HFFc6 (cell line): ENCODE measurements around the gene TMEM19. TPM values are rescaled to one million over a fixed set of nuclear protein-coding genes. Genes with fewer than 3 reads are reported as not detected.
A peak's percentile ranks its signal among the peaks of the same experiment; 100 is the strongest.

Experiments
- DNase-seq: peaks from one replicate; pipeline ENCODE4 v3.0.0-alpha.2; 2018
- H3K27ac Mint-ChIP-seq: 2 replicates; pipeline ENCODE4 v1.8.0; 2020; ENCODE audit warnings: mild to moderate bottlenecking, mixed read lengths
- H3K27me3 Mint-ChIP-seq: 2 replicates; pipeline ENCODE4 v1.8.0; 2021; ENCODE audit warnings: mild to moderate bottlenecking, moderate library complexity, mixed read lengths; ENCODE audit not compliant: insufficient read depth
- H3K36me3 Mint-ChIP-seq: 2 replicates; pipeline ENCODE4 v1.8.0; 2021; ENCODE audit warnings: low read depth, mixed read lengths
- H3K4me1 Mint-ChIP-seq: 2 replicates; pipeline ENCODE4 v1.8.0; 2020; ENCODE audit warnings: low read depth, mixed read lengths
- H3K4me3 Mint-ChIP-seq: 2 replicates; pipeline ENCODE4 v1.8.0; 2020; ENCODE audit warnings: mild to moderate bottlenecking, moderate library complexity, mixed read lengths
- H3K9me3 Mint-ChIP-seq: 2 replicates; pipeline ENCODE4 v1.8.0; 2020; ENCODE audit warnings: mild to moderate bottlenecking, mixed read lengths
- total RNA-seq, 6 experiments: library from RNA; stranded (reverse); fragmentation: NEBNext Ultra II Directional; extraction: Animal tissue kit (Norgen Biotek cat#: 25700); gene quantifications; 2 replicates in 1 of 6; 3 replicates in 5 of 6; pipeline ENCODE4 v1.2.3, GENCODE V29; 2021
- TF ChIP-seq, protein P1 (sequence below): fragments of 200-600 bp; sonication (generic); IDR thresholded peaks from 2 replicates; pipeline ENCODE4 v1.5.0; 2021; ENCODE audit warnings: antibody characterized with exemption, mild to moderate bottlenecking

TMEM19 gene
- total RNA-seq, 6 experiments from 2014 or later = 24.0 to 41.6 (median 33.9) TPM

DNA sequence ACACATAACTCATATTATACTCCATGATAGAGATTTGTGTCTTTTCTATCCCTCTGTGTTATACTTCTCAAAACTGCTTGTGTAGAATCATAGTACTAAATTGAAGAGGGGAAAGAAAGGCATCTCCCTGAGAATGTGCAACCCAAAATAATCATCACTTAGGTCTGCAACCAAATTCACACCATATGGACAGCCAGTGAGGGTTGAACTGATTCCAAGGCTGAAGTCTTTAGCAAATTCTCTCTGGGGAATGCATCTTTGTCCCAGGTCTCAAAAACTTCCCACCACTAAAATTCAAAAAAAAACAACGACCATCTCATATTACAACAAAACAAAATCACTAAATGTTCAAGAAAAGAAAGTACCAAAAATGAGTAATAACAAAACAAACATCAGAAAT, 33.2 kb upstream of the TMEM19 start:
- H3K27me3 Mint-ChIP-seq = no peaks in the 10 kb centered on the region

DNA sequence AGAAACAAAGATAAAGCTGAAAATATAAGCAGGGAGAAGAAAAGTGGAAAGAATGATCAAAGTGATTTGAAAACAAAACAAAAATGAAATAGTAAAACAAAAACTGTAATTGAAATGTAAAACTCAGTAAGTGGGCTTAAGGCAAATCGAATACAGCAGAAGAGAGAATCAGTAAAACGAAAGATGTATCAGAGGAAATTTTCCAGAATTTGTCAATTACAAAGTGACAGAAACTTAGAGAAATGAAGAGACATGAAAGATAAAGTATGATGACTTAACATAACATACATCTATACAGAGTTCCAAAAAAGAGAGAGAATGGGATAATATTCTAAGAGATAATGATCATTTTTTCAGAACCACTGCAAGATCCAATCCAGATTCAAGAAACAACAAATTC, 32.7 kb upstream of the TMEM19 start:
- Mint-ChIP-seq H3K36me3 (peaks cover 43% of the 10 kb centered on the region), H3K27me3 (no peaks in the 10 kb centered on the region), H3K9me3 (no peaks in the 10 kb centered on the region), H3K4me1 (peaks cover 41% of the 10 kb centered on the region), H3K4me3 (no peak overlapping the region), H3K27ac (no peak overlapping the region)
- no peak for DNase-seq
- TF ChIP-seq, protein P1, sequence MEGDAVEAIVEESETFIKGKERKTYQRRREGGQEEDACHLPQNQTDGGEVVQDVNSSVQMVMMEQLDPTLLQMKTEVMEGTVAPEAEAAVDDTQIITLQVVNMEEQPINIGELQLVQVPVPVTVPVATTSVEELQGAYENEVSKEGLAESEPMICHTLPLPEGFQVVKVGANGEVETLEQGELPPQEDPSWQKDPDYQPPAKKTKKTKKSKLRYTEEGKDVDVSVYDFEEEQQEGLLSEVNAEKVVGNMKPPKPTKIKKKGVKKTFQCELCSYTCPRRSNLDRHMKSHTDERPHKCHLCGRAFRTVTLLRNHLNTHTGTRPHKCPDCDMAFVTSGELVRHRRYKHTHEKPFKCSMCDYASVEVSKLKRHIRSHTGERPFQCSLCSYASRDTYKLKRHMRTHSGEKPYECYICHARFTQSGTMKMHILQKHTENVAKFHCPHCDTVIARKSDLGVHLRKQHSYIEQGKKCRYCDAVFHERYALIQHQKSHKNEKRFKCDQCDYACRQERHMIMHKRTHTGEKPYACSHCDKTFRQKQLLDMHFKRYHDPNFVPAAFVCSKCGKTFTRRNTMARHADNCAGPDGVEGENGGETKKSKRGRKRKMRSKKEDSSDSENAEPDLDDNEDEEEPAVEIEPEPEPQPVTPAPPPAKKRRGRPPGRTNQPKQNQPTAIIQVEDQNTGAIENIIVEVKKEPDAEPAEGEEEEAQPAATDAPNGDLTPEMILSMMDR = no peak

More for the DNA sequence above, 33.2 kb upstream of the TMEM19 start:
- H3K27ac Mint-ChIP-seq = no peak overlapping the region
- peaks cover 43% of the 10 kb centered on the region for H3K36me3 Mint-ChIP-seq
- peaks cover 37% of the 10 kb centered on the region for H3K4me1 Mint-ChIP-seq
- H3K9me3 Mint-ChIP-seq = no peaks in the 10 kb centered on the region
- no peak overlapping the region for H3K4me3 Mint-ChIP-seq
- TF ChIP-seq, protein P1 = no peak
- DNase-seq = no peak

DNA sequence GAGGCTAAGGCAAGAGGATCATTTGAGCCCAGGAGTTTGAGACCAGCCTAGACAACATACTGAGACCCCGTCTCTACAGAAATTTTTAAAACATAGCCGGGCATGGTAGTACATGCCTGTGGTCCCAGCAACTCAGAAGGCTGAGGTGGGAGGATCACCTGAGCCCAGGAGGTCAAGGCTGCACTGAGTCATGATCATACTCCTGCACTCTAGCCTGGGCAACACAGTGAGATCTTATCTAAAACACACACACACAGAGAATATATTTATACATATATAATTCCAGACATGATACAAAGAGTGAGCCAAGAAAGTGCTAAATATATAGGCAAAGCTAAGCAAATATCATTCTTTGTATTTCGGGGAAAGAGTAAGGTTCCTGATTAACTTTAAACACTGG, 31.7 kb upstream of the TMEM19 start:
- no peak for DNase-seq
- Mint-ChIP-seq H3K4me1 (peaks cover 47% of the 10 kb centered on the region), H3K4me3 (no peak overlapping the region), H3K36me3 (peaks cover 51% of the 10 kb centered on the region), H3K9me3 (no peaks in the 10 kb centered on the region), H3K27me3 (no peaks in the 10 kb centered on the region), H3K27ac (no peak overlapping the region)
- TF ChIP-seq, protein P1 = no peak

DNA sequence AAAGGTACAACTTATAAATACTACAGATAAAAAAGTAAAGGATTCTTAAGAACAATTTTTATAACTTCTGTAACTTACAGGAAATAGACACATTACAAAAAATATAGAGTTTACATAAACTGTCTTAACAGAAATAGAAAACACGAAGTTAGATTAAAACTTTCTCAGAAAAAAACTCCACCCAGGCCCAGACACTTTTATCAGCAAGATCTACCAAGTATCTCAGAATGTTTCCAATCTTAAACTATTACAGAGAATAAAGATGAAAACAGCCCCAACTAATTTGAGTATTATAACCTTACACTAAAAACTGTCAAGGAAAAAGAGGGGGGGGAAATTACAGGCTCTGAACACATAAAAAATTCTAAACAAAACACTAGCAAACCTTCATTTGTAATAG, 30.4 kb upstream of the TMEM19 start:
- Mint-ChIP-seq H3K36me3 (peaks cover 52% of the 10 kb centered on the region), H3K4me3 (peak overlapping the region; percentile 64), H3K9me3 (no peaks in the 10 kb centered on the region), H3K4me1 (peaks cover 51% of the 10 kb centered on the region), H3K27ac (no peak overlapping the region), H3K27me3 (no peaks in the 10 kb centered on the region)
- TF ChIP-seq, protein P1 = no peak
- DNase-seq = no peak

DNA sequence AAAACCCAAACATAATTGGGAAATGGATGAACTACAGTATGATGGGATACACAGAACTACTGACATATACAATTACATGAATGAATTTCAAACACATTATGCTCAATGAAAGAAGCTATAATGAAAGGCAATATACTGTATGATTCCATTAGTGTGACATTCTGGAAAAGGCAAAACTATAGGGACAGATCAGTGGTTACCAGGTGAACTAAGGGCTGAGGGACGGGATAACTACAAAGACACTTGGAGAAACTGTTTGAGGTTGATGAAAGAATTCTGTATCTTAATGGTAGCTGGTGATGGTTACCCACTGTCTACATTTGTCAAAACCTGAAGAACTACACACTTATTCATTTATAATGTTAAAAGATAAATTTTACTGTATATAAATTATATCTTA, 30.0 kb upstream of the TMEM19 start:
- peaks cover 52% of the 10 kb centered on the region for H3K4me1 Mint-ChIP-seq
- no peaks in the 10 kb centered on the region for H3K27me3 Mint-ChIP-seq
- no peaks in the 10 kb centered on the region for H3K9me3 Mint-ChIP-seq
- peak overlapping the region; percentile 64; the same call in 1 of the 2 replicates for H3K4me3 Mint-ChIP-seq
- TF ChIP-seq, protein P1 = no peak
- no peak overlapping the region; the same call in 1 of the 2 replicates for H3K27ac Mint-ChIP-seq
- H3K36me3 Mint-ChIP-seq = peaks cover 48% of the 10 kb centered on the region
- DNase-seq = no peak

DNA sequence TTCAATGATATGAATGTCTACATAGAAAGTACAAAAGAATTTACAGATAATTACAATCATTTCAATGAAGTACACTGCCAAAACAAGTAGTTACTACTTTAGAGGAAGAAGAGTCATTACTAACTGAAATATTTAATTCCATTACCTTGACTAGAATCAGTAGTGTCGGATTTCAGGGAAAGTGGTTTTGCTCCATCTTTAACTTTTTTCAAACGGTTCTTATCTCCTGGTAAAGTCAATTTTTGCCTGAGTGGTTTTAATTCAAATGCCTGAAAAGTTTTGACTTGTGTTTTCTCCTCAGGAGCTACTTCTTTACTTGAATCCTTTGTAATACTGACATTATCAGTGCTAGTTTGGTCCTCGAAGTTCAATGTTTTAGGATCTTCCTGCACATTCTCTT, 29.1 kb upstream of the TMEM19 start:
- H3K4me3 Mint-ChIP-seq = peak overlapping the region; percentile 36
- no peak for DNase-seq
- TF ChIP-seq, protein P1 = no peak

More for the DNA sequence above, 29.1 kb upstream of the TMEM19 start:
- Mint-ChIP-seq H3K27ac (no peak overlapping the region), H3K36me3 (peaks cover 49% of the 10 kb centered on the region), H3K27me3 (no peaks in the 10 kb centered on the region), H3K4me1 (peaks cover 55% of the 10 kb centered on the region), H3K9me3 (no peaks in the 10 kb centered on the region)
